K562 (cell line): Measurements from ENCODE around the gene TRIM27. TPM values are rescaled to one million over a fixed set of nuclear protein-coding genes. Genes with fewer than 3 reads are reported as not detected.

Source experiments
- ATAC-seq: fragments of 200-7000 bp; cut with Tn5 transposase; 3 replicates; pipeline ENCODE4 v1.9.1; 2020; ENCODE audit warnings: moderate library complexity
- BruUV-seq: library from RNA; stranded (reverse); fragments of 400-500 nt; replicated peaks from 2 replicates; lab custom pipeline; 2021; lab: Mats Ljungman, UMichigan
- CTCF ChIA-PET: fragments of 300-600 bp; formaldehyde crosslinking; extraction: SDS; loops from one replicate; lab custom pipeline; 2021; ENCODE audit warnings: low intra/inter-chr PET ratio; lab: Yijun Ruan, JAX
- POLR2A ChIA-PET: fragments of 300-600, 350-650 bp; sonication (Branson Sonifier 250); formaldehyde crosslinking; extraction: SDS; loops from one replicate; lab custom pipeline; 2021; ENCODE audit warnings: antibody characterized with exemption, inconsistent platforms; lab: Yijun Ruan, JAX
- DNase-seq, 4 experiments: peaks; one replicate each; pipeline versions ENCODE4 v3.0.0 to v3.0.0-alpha.2; 2011 to 2018; ENCODE audit warnings: low spot score in 3 of 4, mixed read lengths in 3 of 4; ENCODE audit errors: extremely low read depth in 1 of 4
- FAIRE-seq: peaks from 2 replicates; lab custom pipeline; 2011; peaks lifted over from hg19 to GRCh38; lab: Jason Lieb, UNC
- H2AFZ ChIP-seq: 2 replicates; pipeline ENCODE4 v1.6.0; 2011; ENCODE audit warnings: low read depth, low read length, control low read depth, inconsistent platforms
- H3K27ac ChIP-seq: fragments of 200-600 bp; 3 replicates; pipeline ENCODE4 v1.8.0; 2011; ENCODE audit warnings: low read depth, mild to moderate bottlenecking, control low read depth, inconsistent platforms, low read length, moderate library complexity, mixed read lengths; ENCODE audit errors: extremely low read depth
- H3K27me3 ChIP-seq, 2 experiments: fragments of 300-600 bp in 1 of 2; 2 replicates in 1 of 2; 3 replicates in 1 of 2; pipeline versions ENCODE4 v1.6.0 to v1.8.0; 2011; ENCODE audit warnings: inconsistent platforms in 2 of 2, low read length in 2 of 2, mild to moderate bottlenecking in 1 of 2, mixed read lengths in 1 of 2, moderate library complexity in 1 of 2; ENCODE audit not compliant: control insufficient read depth in 2 of 2, insufficient read depth in 2 of 2
- H3K36me3 ChIP-seq: fragments of 300-600 bp; 3 replicates; pipeline ENCODE4 v1.8.0; 2011; ENCODE audit warnings: mild to moderate bottlenecking, low read length, inconsistent platforms; ENCODE audit not compliant: control insufficient read depth, insufficient read depth
- H3K4me1 ChIP-seq, 2 experiments: fragments of 200-600 bp in 1 of 2; replicated peaks in 1 of 2; 2 replicates in 1 of 2; 3 replicates in 1 of 2; pipeline versions ENCODE4 v1.5.1 to v1.8.0; 2011; ENCODE audit warnings: inconsistent platforms in 2 of 2, low read length in 2 of 2, mild to moderate bottlenecking in 1 of 2, mixed read lengths in 1 of 2, moderate library complexity in 1 of 2; ENCODE audit not compliant: control insufficient read depth in 2 of 2, insufficient read depth in 2 of 2
- H3K4me2 ChIP-seq: 2 replicates; pipeline ENCODE4 v1.6.1; 2011; ENCODE audit warnings: low read length, control low read depth, inconsistent platforms, mixed read lengths; ENCODE audit not compliant: insufficient read depth
- H3K4me3 ChIP-seq: fragments of 200-600 bp; sonication (generic), shearing (Covaris generic); 2 replicates; pipeline ENCODE4 v1.5.1; 2016; ENCODE audit warnings: control low read depth, inconsistent platforms
- H3K79me2 ChIP-seq: fragments of 200-600 bp; 3 replicates; pipeline ENCODE4 v1.8.0; 2011; ENCODE audit warnings: low read length, inconsistent platforms; ENCODE audit not compliant: control insufficient read depth, insufficient read depth
- H3K9ac ChIP-seq, 2 experiments: 2 replicates each; pipeline versions ENCODE4 v1.6.0 to v1.6.1; 2011; ENCODE audit warnings: low read depth in 2 of 2, low read length in 2 of 2, control low read depth in 1 of 2, inconsistent platforms in 1 of 2, mild to moderate bottlenecking in 1 of 2, mixed read lengths in 1 of 2; ENCODE audit not compliant: insufficient read depth in 1 of 2
- H3K9me1 ChIP-seq: one replicate; pipeline ENCODE4 v1.6.0; 2011; ENCODE audit warnings: inconsistent platforms, mild to moderate bottlenecking, low read length, moderate library complexity; ENCODE audit not compliant: control insufficient read depth, insufficient read depth
- H3K9me3 ChIP-seq: replicated peaks from 2 replicates; pipeline ENCODE4 v1.5.1; 2011; ENCODE audit warnings: low read depth, low read length, inconsistent platforms; ENCODE audit not compliant: control insufficient read depth, insufficient read depth
- H4K20me1 ChIP-seq: replicated peaks from 2 replicates; pipeline ENCODE4 v1.6.1; 2011; ENCODE audit warnings: low read length, inconsistent platforms, mixed read lengths; ENCODE audit not compliant: control insufficient read depth, insufficient read depth
- HMBOX1 ChIP-seq: sonication (generic); IDR thresholded peaks from 2 replicates; pipeline ENCODE4 v1.6.1; 2016
- ZNF354B ChIP-seq: fragments of 250-450 bp; sonication (Bioruptor Pico); IDR thresholded peaks from 2 replicates; pipeline ENCODE4 v1.4.0; 2020
- ZNF592 ChIP-seq: fragments of 450-650 bp; IDR thresholded peaks from 2 replicates; pipeline ENCODE4 v1.6.1; 2017; ENCODE audit warnings: antibody characterized with exemption, mild to moderate bottlenecking
- WGBS: fragments of 100-300 bp; shearing (Covaris generic); methylation state at CpG from one replicate; pipeline ENCODE4 v1.1.6; 2016; ENCODE audit warnings: low coverage, mixed read lengths; ENCODE audit not compliant: insufficient coverage; ENCODE audit errors: missing lambda C conversion rate; 5-methylcytosine and 5-hydroxymethylcytosine counted together
- in situ Hi-C: fragments of 300-500 bp; cut with MboI; formaldehyde crosslinking; loops from 4 replicates; pipeline ENCODE4 v1.15.0; 2018; ENCODE audit warnings: inconsistent platforms, mixed read lengths
- intact Hi-C: fragments of 100-400 bp; cut with micrococcal nuclease; formaldehyde crosslinking; loops from 2 replicates; pipeline ENCODE4 v1.14.2; 2022
- polyA plus RNA-seq, 8 experiments: library from polyadenylated mRNA; depleted of rRNA in 4 of 8; stranded (reverse) in 5 of 8; unstranded in 3 of 8; fragments of >200 nt; fragmentation: Nextera tagmentation in 2 of 8; fragmentation: Illumina TruSeq in 1 of 8; extraction: Ambion mirVana in 2 of 8; extraction: Trizol in 1 of 8; gene quantifications; 2 replicates each; pipeline versions ENCODE4 v1.2.1 to v1.2.3, GENCODE V29; 2011 to 2014; ENCODE audit warnings: inconsistent platforms in 1 of 8, missing spikeins in 1 of 8
- total RNA-seq, 7 experiments: library from RNA; depleted of rRNA in 6 of 7; stranded (reverse); fragments of >200 nt in 6 of 7; fragmentation: Illumina TruSeq in 2 of 7; extraction: Trizol in 2 of 7; gene quantifications; 2 replicates each; pipeline versions ENCODE4 v1.2.1 to v1.2.3, GENCODE V29; 2011 to 2021; ENCODE audit warnings: low replicate concordance in 1 of 7

The TRIM27 gene
- total and polyA plus RNA-seq, 9 of the 15 experiments (the other 6 are each of a cell fraction or from before 2014, with no cell fraction given), result 37.7 to 235 (median 122) TPM

- Histone ChIP-seq H2AFZ (peak overlapping the region; percentile 34), H3K9me1 (no peaks in the 10 kb centered on the region), H3K9ac (no peak overlapping the region), H3K36me3 (no peaks in the 10 kb centered on the region), H3K4me3 (no peak overlapping the region), H3K27me3 (no peaks in the 10 kb centered on the region), H3K27ac (no peak overlapping the region), H3K9me3 (peaks cover 7% of the 10 kb centered on the region; the same call in 1 of the 2 replicates), H3K4me2 (no peak overlapping the region), H3K79me2 (no peaks in the 10 kb centered on the region), H4K20me1 (no peaks in the 10 kb centered on the region), H3K4me1 (peaks cover 7 to 13% of the 10 kb centered on the region in 2 experiments; a peak in 4 of 5 replicates)
- intact Hi-C loops (loop anchor here (5.0 kb wide), 2 partner anchors 82 to 122 kb away; no protein-coding TSS in a partner anchor), in situ Hi-C loops (no loop called here)
- DNase-seq, result no peak
- no peak for FAIRE-seq
- ChIA-PET POLR2A (interaction anchor here (0.7 to 1.6 kb wide), 5 partner anchors 31 to 585 kb away, joined by 3 to 5 read pairs (median 3); partner anchors contain the start of gene TRIM27), CTCF (no interaction called here)
- no peak for ATAC-seq
- BruUV-seq, result no TSS peak
- TF ChIP-seq ZNF592 (0 out of 2 replicates have a peak, but pooled peaks have one; percentile 16), ZNF354B (CRISPR knock-in tag) (no peak), HMBOX1 (peak; percentile 37; the same call in 1 of the 2 replicates)
- 41% methylated on average over 6 of the region's 6 CpGs for WGBS
Observed at GRCh38 chr6:28860581-28860980, 63.2 kb downstream of the TRIM27 start.
